Measurements from ENCODE around the gene UCHL5. TPM values are rescaled to one million over a fixed set of nuclear protein-coding genes. Genes with fewer than 3 reads are reported as not detected.
"Not testable (repeated sequence)": the region's sequence is repeated elsewhere in the genome, so short reads cannot be mapped to it uniquely, and the experiment has no call there.

UCHL5 gene
- total RNA-seq, 1 experiment from 2014 or later: 100 TPM

- H3K9me3 ChIP-seq (ENCODE audit: low read depth, low read length, poor library complexity, severe bottlenecking): no peaks in the 10 kb centered on the region
- ChIA-PET POLR2A (ENCODE audit: low non-redundant PET) (no interaction called here), CTCF (no interaction called here)
- no peak for DNase-seq (ENCODE audit: low spot score)
- H3K36me3 ChIP-seq (ENCODE audit: insufficient read depth, low read length, poor library complexity, severe bottlenecking): no peaks in the 10 kb centered on the region
- no peak overlapping the region for H3K27ac ChIP-seq (ENCODE audit: low read depth, low read length, poor library complexity, severe bottlenecking)
- intact Hi-C loops (cut with micrococcal nuclease; ENCODE audit: unreplicated experiment): no loop called here
- no peaks in the 10 kb centered on the region for H3K4me1 ChIP-seq (ENCODE audit: insufficient read depth, low read length, poor library complexity, severe bottlenecking)
- BruUV-seq (replicated peaks): no TSS peak
- no peak overlapping the region for H3K4me3 ChIP-seq (ENCODE audit: low read depth, low read length, poor library complexity, severe bottlenecking)
- TF ChIP-seq, protein P1, sequence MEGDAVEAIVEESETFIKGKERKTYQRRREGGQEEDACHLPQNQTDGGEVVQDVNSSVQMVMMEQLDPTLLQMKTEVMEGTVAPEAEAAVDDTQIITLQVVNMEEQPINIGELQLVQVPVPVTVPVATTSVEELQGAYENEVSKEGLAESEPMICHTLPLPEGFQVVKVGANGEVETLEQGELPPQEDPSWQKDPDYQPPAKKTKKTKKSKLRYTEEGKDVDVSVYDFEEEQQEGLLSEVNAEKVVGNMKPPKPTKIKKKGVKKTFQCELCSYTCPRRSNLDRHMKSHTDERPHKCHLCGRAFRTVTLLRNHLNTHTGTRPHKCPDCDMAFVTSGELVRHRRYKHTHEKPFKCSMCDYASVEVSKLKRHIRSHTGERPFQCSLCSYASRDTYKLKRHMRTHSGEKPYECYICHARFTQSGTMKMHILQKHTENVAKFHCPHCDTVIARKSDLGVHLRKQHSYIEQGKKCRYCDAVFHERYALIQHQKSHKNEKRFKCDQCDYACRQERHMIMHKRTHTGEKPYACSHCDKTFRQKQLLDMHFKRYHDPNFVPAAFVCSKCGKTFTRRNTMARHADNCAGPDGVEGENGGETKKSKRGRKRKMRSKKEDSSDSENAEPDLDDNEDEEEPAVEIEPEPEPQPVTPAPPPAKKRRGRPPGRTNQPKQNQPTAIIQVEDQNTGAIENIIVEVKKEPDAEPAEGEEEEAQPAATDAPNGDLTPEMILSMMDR (conservative IDR thresholded peaks at IDR 0.05; ENCODE audit: low read depth, low read length): no peak
- no peak for TF ChIP-seq EZH2 (IDR thresholded peaks at IDR 0.05; ENCODE audit: borderline replicate concordance, low read depth, low read length, poor library complexity, severe bottlenecking)
- H3K27me3 ChIP-seq (replicated peaks; ENCODE audit: insufficient read depth, low read depth, low read length, poor library complexity): no peaks in the 10 kb centered on the region
Observed at GRCh38 chr1:192980856-192981255, 78.3 kb downstream of the UCHL5 start.

- POLR2A ChIA-PET (ENCODE audit: low non-redundant PET); H3K36me3 ChIP-seq (ENCODE audit: insufficient read depth, low read length, poor library complexity, severe bottlenecking); H3K27me3 ChIP-seq (replicated peaks; ENCODE audit: insufficient read depth, low read depth, low read length, poor library complexity); intact Hi-C loops (cut with micrococcal nuclease; ENCODE audit: unreplicated experiment); BruUV-seq (replicated peaks); H3K4me1 ChIP-seq (ENCODE audit: insufficient read depth, low read length, poor library complexity, severe bottlenecking); CTCF ChIA-PET; H3K9me3 ChIP-seq (ENCODE audit: low read depth, low read length, poor library complexity, severe bottlenecking); DNase-seq (ENCODE audit: low spot score); H3K27ac ChIP-seq (ENCODE audit: low read depth, low read length, poor library complexity, severe bottlenecking); H3K4me3 ChIP-seq (ENCODE audit: low read depth, low read length, poor library complexity, severe bottlenecking): not testable (repeated sequence)
Observed at GRCh38 chr1:192980334-192980733, 78.8 kb downstream of the UCHL5 start.

- Histone ChIP-seq H3K4me1 (ENCODE audit: insufficient read depth, low read length, poor library complexity, severe bottlenecking) (no peaks in the 10 kb centered on the region), H3K27me3 (replicated peaks; ENCODE audit: insufficient read depth, low read depth, low read length, poor library complexity) (no peaks in the 10 kb centered on the region), H3K36me3 (ENCODE audit: insufficient read depth, low read length, poor library complexity, severe bottlenecking) (no peaks in the 10 kb centered on the region), H3K4me3 (ENCODE audit: low read depth, low read length, poor library complexity, severe bottlenecking) (no peak overlapping the region), H3K27ac (ENCODE audit: low read depth, low read length, poor library complexity, severe bottlenecking) (no peak overlapping the region), H3K9me3 (ENCODE audit: low read depth, low read length, poor library complexity, severe bottlenecking) (no peaks in the 10 kb centered on the region)
- no TSS peak for BruUV-seq (replicated peaks)
- intact Hi-C loops (cut with micrococcal nuclease; ENCODE audit: unreplicated experiment): no loop called here
- TF ChIP-seq EZH2 (IDR thresholded peaks at IDR 0.05; ENCODE audit: borderline replicate concordance, low read depth, low read length, poor library complexity, severe bottlenecking): no peak
- TF ChIP-seq, protein P1 (conservative IDR thresholded peaks at IDR 0.05; ENCODE audit: low read depth, low read length): no peak
- ChIA-PET POLR2A (ENCODE audit: low non-redundant PET) (no interaction called here), CTCF (no interaction called here)
- no peak for DNase-seq (ENCODE audit: low spot score)
Observed at GRCh38 chr1:192979542-192979941, 79.6 kb downstream of the UCHL5 start.

GRCh38 chr1:192978195-192978710 is 80.9 kb downstream of the UCHL5 start:
- TF ChIP-seq EZH2 (IDR thresholded peaks at IDR 0.05; ENCODE audit: borderline replicate concordance, low read depth, low read length, poor library complexity, severe bottlenecking): no peak
- TF ChIP-seq, protein P1 (conservative IDR thresholded peaks at IDR 0.05; ENCODE audit: low read depth, low read length): no peak
- Histone ChIP-seq H3K4me3 (ENCODE audit: low read depth, low read length, poor library complexity, severe bottlenecking) (no peak overlapping the region), H3K4me1 (ENCODE audit: insufficient read depth, low read length, poor library complexity, severe bottlenecking) (no peaks in the 10 kb centered on the region), H3K27me3 (replicated peaks; ENCODE audit: insufficient read depth, low read depth, low read length, poor library complexity) (no peaks in the 10 kb centered on the region), H3K36me3 (ENCODE audit: insufficient read depth, low read length, poor library complexity, severe bottlenecking) (no peaks in the 10 kb centered on the region), H3K27ac (ENCODE audit: low read depth, low read length, poor library complexity, severe bottlenecking) (no peak overlapping the region), H3K9me3 (ENCODE audit: low read depth, low read length, poor library complexity, severe bottlenecking) (no peaks in the 10 kb centered on the region)
- intact Hi-C loops (cut with micrococcal nuclease; ENCODE audit: unreplicated experiment): no loop called here
- no peak for DNase-seq (ENCODE audit: low spot score)
- ChIA-PET CTCF (no interaction called here), POLR2A (ENCODE audit: low non-redundant PET) (no interaction called here)
- BruUV-seq (replicated peaks): no TSS peak

Data from A673 (cell line).